SU-DHL-6 (cell line): ENCODE results near the gene DHRS7B.

ENCODE experiments used
- H2AFZ ChIP-seq: fragments of 200-600 bp; sonication (generic); 2 replicates; pipeline ENCODE4 v1.6.1; 2014; ENCODE audit warnings: low read depth, mild to moderate bottlenecking, moderate library complexity, mixed read lengths, antibody characterized with exemption, low read length; ENCODE audit not compliant: severe bottlenecking
- H3F3A ChIP-seq: fragments of 200-600 bp; shearing (Covaris generic); 2 replicates; pipeline ENCODE4 v1.6.0; 2016; ENCODE audit warnings: antibody characterized with exemption, mild to moderate bottlenecking; ENCODE audit not compliant: insufficient read depth
- H3K27ac ChIP-seq: fragments of 200-600 bp; sonication (generic); 2 replicates; pipeline ENCODE4 v1.5.1; 2016; ENCODE audit warnings: low read depth, mild to moderate bottlenecking, low read length, moderate library complexity, mixed read lengths
- H3K27me3 ChIP-seq: fragments of 200-600 bp; sonication (generic), shearing (Covaris generic); 2 replicates; pipeline ENCODE4 v1.6.0; 2014; ENCODE audit warnings: mild to moderate bottlenecking, low read length
- H3K36me3 ChIP-seq: fragments of 200-600 bp; sonication (generic); 2 replicates; pipeline ENCODE4 v1.6.1; 2014; ENCODE audit warnings: mild to moderate bottlenecking, low read length, mixed read lengths
- H3K4me2 ChIP-seq: fragments of 300-600, 200-600 bp; shearing (Covaris generic), sonication (generic); 2 replicates; pipeline ENCODE4 v1.6.0; 2014; ENCODE audit warnings: low read length, low read depth, mild to moderate bottlenecking; ENCODE audit not compliant: poor library complexity, severe bottlenecking
- H3K4me3 ChIP-seq: fragments of 200-600 bp; sonication (generic); 2 replicates; pipeline ENCODE4 v1.5.1; 2014; ENCODE audit warnings: antibody characterized with exemption, low read length, mild to moderate bottlenecking, mixed read lengths; ENCODE audit not compliant: insufficient read depth, poor library complexity, severe bottlenecking
- H3K79me2 ChIP-seq: fragments of 200-600 bp; sonication (generic); 2 replicates; pipeline ENCODE4 v1.6.1; 2014; ENCODE audit warnings: mild to moderate bottlenecking, low read length, moderate library complexity; ENCODE audit not compliant: insufficient read depth
- H3K9ac ChIP-seq: fragments of 200-600 bp; sonication (generic); 2 replicates; pipeline ENCODE4 v1.7.0; 2014; ENCODE audit warnings: mild to moderate bottlenecking, low read length
- H3K9me2 ChIP-seq: fragments of 200-600 bp; sonication (generic); replicated peaks from 2 replicates; pipeline ENCODE4 v1.6.1; 2014; ENCODE audit warnings: low read length; ENCODE audit not compliant: insufficient read depth
- H3K9me3 ChIP-seq: fragments of 200-600 bp; sonication (generic); 2 replicates; pipeline ENCODE4 v1.6.1; 2014; ENCODE audit warnings: low read length, mixed read lengths; ENCODE audit not compliant: insufficient read depth
- H4K20me1 ChIP-seq: fragments of 200-600 bp; sonication (generic); 2 replicates; pipeline ENCODE4 v1.6.1; 2014; ENCODE audit warnings: low read depth, mild to moderate bottlenecking, antibody characterized with exemption, low read length, moderate library complexity, mixed read lengths
- CTCF ChIP-seq: fragments of 200-600 bp; sonication (generic); IDR thresholded peaks from one replicate; pipeline ENCODE4 v1.5.1; 2017; ENCODE audit warnings: antibody characterized with exemption, mild to moderate bottlenecking, low read length, moderate library complexity; ENCODE audit not compliant: insufficient read depth, poor library complexity, severe bottlenecking
- EZH2phosphoT487 ChIP-seq: fragments of 200-600 bp; sonication (generic), shearing (Covaris generic); conservative IDR thresholded peaks from 2 replicates; pipeline ENCODE4 v1.6.1; 2018; ENCODE audit warnings: mild to moderate bottlenecking, antibody characterized with exemption, low read length, moderate library complexity, mixed read lengths

The DHRS7B gene

GRCh38 chr17:21194703-21195102, 67.9 kb downstream of the DHRS7B start:
- Histone ChIP-seq H4K20me1 (no peaks in the 10 kb centered on the region), H3K27ac (no peak overlapping the region), H3K79me2 (peaks cover 6% of the 10 kb centered on the region), H3K4me2 (no peak overlapping the region), H3K9me3 (no peaks in the 10 kb centered on the region), H3K27me3 (no peaks in the 10 kb centered on the region), H3K36me3 (no peaks in the 10 kb centered on the region), H3F3A (no peaks in the 10 kb centered on the region; the same call in 1 of the 2 replicates), H3K4me3 (no peak overlapping the region), H2AFZ (no peak overlapping the region), H3K9me2 (no peaks in the 10 kb centered on the region), H3K9ac (no peak overlapping the region)
- no peak for TF ChIP-seq CTCF
- TF ChIP-seq EZH2phosphoT487: no peak

GRCh38 chr17:21196126-21196525, 69.4 kb downstream of the DHRS7B start:
- TF ChIP-seq EZH2phosphoT487 (no peak), CTCF (no peak)
- Histone ChIP-seq H3K4me3 (no peak overlapping the region), H3K4me2 (no peak overlapping the region), H3K9me3 (no peaks in the 10 kb centered on the region), H3K9ac (no peak overlapping the region), H3K27ac (no peak overlapping the region), H3F3A (no peaks in the 10 kb centered on the region; the same call in 1 of the 2 replicates), H3K27me3 (no peaks in the 10 kb centered on the region), H3K9me2 (no peaks in the 10 kb centered on the region), H3K79me2 (peaks cover 20% of the 10 kb centered on the region), H3K36me3 (no peaks in the 10 kb centered on the region), H4K20me1 (no peaks in the 10 kb centered on the region; the same call in 1 of the 2 replicates), H2AFZ (no peak overlapping the region)

GRCh38 chr17:21198411-21198810, 71.6 kb downstream of the DHRS7B start:
- Histone ChIP-seq H3K27me3 (no peaks in the 10 kb centered on the region), H3K79me2 (peaks cover 42% of the 10 kb centered on the region), H4K20me1 (no peaks in the 10 kb centered on the region; the same call in 1 of the 2 replicates), H3K9me2 (no peaks in the 10 kb centered on the region), H3K4me2 (no peak overlapping the region), H3K4me3 (no peak overlapping the region), H3K27ac (no peak overlapping the region), H3F3A (no peaks in the 10 kb centered on the region; the same call in 1 of the 2 replicates), H3K36me3 (no peaks in the 10 kb centered on the region), H2AFZ (no peak overlapping the region), H3K9ac (no peak overlapping the region), H3K9me3 (no peaks in the 10 kb centered on the region)
- TF ChIP-seq EZH2phosphoT487 (no peak), CTCF (no peak)

- Histone ChIP-seq H4K20me1 (peaks cover 1% of the 10 kb centered on the region; the same call in 1 of the 2 replicates), H3K9ac (no peak overlapping the region), H3K4me2 (no peak overlapping the region), H3F3A (no peaks in the 10 kb centered on the region; the same call in 1 of the 2 replicates), H3K9me2 (no peaks in the 10 kb centered on the region), H2AFZ (no peak overlapping the region), H3K27ac (no peak overlapping the region), H3K79me2 (peaks cover 49% of the 10 kb centered on the region), H3K36me3 (no peaks in the 10 kb centered on the region), H3K4me3 (no peak overlapping the region), H3K27me3 (no peaks in the 10 kb centered on the region), H3K9me3 (no peaks in the 10 kb centered on the region)
- no peak for TF ChIP-seq EZH2phosphoT487
- TF ChIP-seq CTCF: no peak
Observed at GRCh38 chr17:21199311-21199710, 72.5 kb downstream of the DHRS7B start.
